Brain microvascular endothelial cell (primary cell): Measurements from ENCODE around the gene AZI2.

Experiments
- DNase-seq: peaks from one replicate; pipeline ENCODE4 v3.0.0-alpha.2; 2020
- H3K27ac ChIP-seq: fragments of 250-450 bp; sonication (Bioruptor Pico); 2 replicates; pipeline ENCODE4 v1.5.1; 2020; ENCODE audit warnings: mild to moderate bottlenecking, moderate library complexity
- H3K27me3 ChIP-seq: fragments of 250-450 bp; sonication (Bioruptor Pico); replicated peaks from 2 replicates; pipeline ENCODE4 v1.5.1; 2020; ENCODE audit warnings: mild to moderate bottlenecking
- H3K36me3 ChIP-seq: fragments of 250-450 bp; sonication (Bioruptor Pico); replicated peaks from 2 replicates; pipeline ENCODE4 v1.5.1; 2020; ENCODE audit warnings: mild to moderate bottlenecking
- H3K4me3 ChIP-seq: 2 replicates; pipeline ENCODE4 v1.5.1; 2011; ENCODE audit warnings: low read depth, mild to moderate bottlenecking, control low read depth, low read length, moderate library complexity
- in situ Hi-C: cut with HindIII; loops from 2 replicates; pipeline ENCODE4 v1.10.0; 2017; ENCODE audit warnings: low sequenced_read_pairs, low pct_ligation_motif_present
- TF ChIP-seq, protein P1 (sequence below): IDR thresholded peaks from 2 replicates; pipeline ENCODE4 v1.5.1; 2011; ENCODE audit warnings: low read depth, mild to moderate bottlenecking, moderate library complexity, low read length, control low read depth, inconsistent platforms; ENCODE audit errors: missing control alignments

AZI2 gene

DNA sequence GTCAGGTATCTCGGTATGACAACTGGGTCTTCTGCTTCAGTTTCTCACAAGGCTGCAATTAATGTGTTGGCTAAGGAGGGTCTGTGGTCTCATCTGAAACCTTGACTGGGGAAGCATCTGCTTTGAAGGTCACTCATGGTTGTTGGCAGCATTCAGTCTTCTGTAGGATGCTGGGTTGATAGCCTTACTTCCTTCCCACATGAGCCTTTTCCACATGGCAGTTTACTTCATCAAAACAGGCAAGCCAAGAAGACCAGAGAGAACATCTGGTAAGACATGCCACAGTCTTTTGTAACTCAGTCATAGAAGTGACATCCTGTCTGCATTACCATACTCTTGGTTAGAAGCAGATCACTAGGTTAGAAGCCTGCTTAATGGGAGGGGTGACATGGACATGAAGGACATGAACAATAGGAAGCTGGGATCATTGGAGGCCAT is 57.7 kb downstream of the AZI2 start:
- H3K27ac ChIP-seq, result no peak overlapping the region
- H3K36me3 ChIP-seq, result no peaks in the 10 kb centered on the region
- no peak for DNase-seq
- in situ Hi-C loops, result no loop called here
- H3K27me3 ChIP-seq, result no peaks in the 10 kb centered on the region
- TF ChIP-seq, protein P1, sequence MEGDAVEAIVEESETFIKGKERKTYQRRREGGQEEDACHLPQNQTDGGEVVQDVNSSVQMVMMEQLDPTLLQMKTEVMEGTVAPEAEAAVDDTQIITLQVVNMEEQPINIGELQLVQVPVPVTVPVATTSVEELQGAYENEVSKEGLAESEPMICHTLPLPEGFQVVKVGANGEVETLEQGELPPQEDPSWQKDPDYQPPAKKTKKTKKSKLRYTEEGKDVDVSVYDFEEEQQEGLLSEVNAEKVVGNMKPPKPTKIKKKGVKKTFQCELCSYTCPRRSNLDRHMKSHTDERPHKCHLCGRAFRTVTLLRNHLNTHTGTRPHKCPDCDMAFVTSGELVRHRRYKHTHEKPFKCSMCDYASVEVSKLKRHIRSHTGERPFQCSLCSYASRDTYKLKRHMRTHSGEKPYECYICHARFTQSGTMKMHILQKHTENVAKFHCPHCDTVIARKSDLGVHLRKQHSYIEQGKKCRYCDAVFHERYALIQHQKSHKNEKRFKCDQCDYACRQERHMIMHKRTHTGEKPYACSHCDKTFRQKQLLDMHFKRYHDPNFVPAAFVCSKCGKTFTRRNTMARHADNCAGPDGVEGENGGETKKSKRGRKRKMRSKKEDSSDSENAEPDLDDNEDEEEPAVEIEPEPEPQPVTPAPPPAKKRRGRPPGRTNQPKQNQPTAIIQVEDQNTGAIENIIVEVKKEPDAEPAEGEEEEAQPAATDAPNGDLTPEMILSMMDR, result no peak
- no peak overlapping the region for H3K4me3 ChIP-seq

DNA sequence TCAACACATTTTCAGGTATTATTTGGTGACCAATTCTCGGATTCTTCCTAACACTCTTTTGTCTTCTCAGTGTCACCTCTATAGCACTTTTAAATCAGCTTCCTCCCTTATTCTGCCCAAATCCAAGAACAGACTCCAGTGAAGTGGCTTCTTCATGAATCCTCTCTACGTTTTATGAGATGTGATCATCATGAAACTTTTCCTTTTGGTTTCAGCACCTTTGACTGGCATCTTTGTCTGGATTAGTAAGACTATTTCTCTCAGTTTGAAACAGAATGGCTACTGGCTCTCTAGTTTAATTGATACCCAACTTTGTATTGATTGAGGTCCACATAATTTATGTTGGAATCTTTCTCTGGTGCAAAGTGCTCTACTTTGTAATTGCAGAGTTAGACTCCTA is 61.6 kb downstream of the AZI2 start:
- Histone ChIP-seq H3K4me3 (no peak overlapping the region), H3K36me3 (no peaks in the 10 kb centered on the region), H3K27me3 (no peaks in the 10 kb centered on the region), H3K27ac (no peak overlapping the region)
- in situ Hi-C loops, result no loop called here
- TF ChIP-seq, protein P1, result no peak
- DNase-seq, result no peak

DNA sequence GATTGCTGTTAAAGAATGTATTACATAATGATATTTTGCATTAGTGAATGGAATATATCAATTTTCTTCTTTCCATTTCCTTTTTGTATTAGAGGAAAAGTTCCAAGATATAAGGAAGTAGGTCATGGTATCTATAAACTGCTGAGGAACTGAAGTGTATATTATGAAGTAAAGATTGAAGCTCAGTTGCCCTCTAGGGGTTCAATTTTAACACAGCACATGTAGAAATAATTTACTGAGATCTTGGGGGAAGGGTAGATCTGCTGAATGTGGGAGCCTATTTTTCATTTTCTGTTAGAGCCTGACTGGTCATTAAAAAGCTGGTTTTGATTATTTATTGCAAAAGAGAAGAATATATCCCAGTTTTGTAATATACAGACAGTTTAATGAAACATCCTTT is 62.0 kb downstream of the AZI2 start:
- no peak overlapping the region for H3K27ac ChIP-seq
- H3K4me3 ChIP-seq, result no peak overlapping the region
- H3K36me3 ChIP-seq, result no peaks in the 10 kb centered on the region
- no peak for DNase-seq
- H3K27me3 ChIP-seq, result no peaks in the 10 kb centered on the region
- TF ChIP-seq, protein P1, result peak; percentile 50
- in situ Hi-C loops, result no loop called here

DNA sequence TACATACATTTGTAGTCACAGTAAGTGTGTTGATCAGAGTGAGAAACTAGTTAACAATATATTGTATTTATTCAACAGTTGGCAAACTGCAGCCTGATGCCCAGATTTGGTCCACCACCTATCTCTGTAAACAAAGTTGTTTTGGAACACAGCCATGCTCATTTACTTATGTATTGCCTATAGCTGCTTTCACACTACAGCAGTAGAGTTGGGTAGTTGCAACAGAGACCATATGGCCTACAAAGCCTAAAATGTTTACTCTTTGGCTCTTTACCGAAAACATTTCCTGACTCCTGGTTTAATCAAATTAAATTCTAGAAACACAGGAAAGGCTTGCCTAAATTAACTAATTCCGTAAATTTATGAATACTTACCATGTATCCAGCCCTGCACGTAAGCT is 67.8 kb downstream of the AZI2 start:
- Histone ChIP-seq H3K4me3 (no peak overlapping the region), H3K27ac (no peak overlapping the region), H3K36me3 (no peaks in the 10 kb centered on the region), H3K27me3 (no peaks in the 10 kb centered on the region)
- TF ChIP-seq, protein P1, result no peak
- in situ Hi-C loops, result no loop called here
- no peak for DNase-seq

DNA sequence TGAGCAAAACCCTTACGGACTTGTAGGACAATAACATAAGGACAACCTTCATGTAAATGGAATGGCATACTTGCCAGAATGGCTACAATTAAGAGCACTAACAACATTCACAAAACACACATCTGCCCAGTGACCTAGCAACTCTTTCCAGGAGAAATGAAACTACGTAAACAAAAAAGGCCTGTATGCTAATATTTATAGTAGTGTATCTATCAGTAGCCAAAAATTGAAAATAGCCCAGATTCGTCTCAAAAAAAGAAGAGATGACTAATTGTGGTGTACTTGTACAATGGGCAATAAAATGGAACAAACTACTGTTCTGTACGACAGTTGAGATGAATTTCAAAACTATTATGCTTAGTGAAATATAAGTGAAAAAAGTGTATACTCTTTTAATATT is 68.9 kb downstream of the AZI2 start:
- DNase-seq, result no peak
- Histone ChIP-seq H3K27ac (no peak overlapping the region), H3K27me3 (no peaks in the 10 kb centered on the region), H3K36me3 (no peaks in the 10 kb centered on the region), H3K4me3 (no peak overlapping the region)
- in situ Hi-C loops, result no loop called here
- TF ChIP-seq, protein P1, result no peak

DNA sequence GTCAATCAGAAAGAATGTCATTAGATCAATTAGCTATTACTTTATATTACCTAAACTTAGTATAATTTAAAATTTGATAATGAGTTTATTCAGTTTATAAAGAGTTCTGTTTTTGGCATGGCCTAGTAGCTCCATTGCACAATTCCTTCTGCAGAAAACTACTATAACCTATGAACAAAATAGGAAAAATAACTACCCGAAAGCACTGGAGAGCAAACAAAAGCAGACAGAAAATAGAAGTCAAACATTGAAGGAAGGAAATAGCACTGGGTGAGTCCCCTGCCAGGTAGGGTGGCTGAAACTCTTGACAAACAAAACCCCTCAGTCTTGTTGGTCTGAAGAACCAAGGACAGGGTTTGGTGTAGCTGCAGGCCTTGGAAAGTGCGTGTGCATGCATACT is 69.7 kb downstream of the AZI2 start:
- Histone ChIP-seq H3K27ac (no peak overlapping the region), H3K4me3 (no peak overlapping the region), H3K27me3 (no peaks in the 10 kb centered on the region), H3K36me3 (no peaks in the 10 kb centered on the region)
- TF ChIP-seq, protein P1, result no peak
- in situ Hi-C loops, result no loop called here
- no peak for DNase-seq
